Hematopoietic multipotent progenitor cell treated with erythropoietin and hydrocortisone succinate and interleukin-3 and kit ligand, for 15 days (in vitro differentiated cells): Measurements from ENCODE around the gene SLC7A11.

Experiments used
- DNase-seq: peaks from one replicate; pipeline ENCODE4 v3.0.0-alpha.2; 2015; ENCODE audit warnings: low spot score

The SLC7A11 gene

DNA sequence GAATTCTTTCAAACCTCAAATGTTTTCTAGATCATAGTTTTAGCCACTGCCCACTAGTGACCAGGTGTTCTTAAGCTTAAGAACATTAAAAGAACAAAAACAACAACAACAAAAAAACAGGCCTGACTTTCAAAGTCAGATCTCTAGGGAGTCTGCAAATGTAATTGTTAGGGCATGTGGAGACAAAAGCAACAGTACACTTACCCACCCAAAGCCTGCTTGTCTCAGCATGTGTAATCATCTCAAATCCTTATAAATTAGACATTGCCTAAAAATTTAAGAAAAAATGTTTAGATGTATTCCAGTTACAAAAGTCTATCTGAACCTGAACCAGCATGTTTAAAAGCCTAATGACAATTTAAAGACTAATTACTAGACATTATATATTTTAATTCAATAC, 79.9 kb downstream of the SLC7A11 start:
- no peak for DNase-seq

DNA sequence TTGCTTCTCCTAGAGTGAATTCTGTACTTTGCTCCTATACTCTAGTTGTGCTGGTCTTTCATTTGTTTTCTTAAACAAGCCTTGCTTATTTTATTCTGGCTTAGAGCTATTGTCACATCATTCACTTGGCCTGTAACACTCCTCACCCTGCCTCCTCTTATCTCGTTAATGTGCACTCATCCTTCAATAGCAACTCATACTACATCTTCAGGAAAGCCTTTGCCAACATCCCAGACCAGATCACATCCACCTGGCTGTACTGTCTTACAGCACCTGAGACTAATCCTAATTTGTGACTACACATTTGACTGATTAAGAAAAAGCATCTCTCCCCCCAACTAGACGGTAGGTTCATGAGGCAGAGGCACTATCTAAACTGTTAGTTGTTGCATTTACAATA, 80.8 kb downstream of the SLC7A11 start:
- DNase-seq: no peak

DNA sequence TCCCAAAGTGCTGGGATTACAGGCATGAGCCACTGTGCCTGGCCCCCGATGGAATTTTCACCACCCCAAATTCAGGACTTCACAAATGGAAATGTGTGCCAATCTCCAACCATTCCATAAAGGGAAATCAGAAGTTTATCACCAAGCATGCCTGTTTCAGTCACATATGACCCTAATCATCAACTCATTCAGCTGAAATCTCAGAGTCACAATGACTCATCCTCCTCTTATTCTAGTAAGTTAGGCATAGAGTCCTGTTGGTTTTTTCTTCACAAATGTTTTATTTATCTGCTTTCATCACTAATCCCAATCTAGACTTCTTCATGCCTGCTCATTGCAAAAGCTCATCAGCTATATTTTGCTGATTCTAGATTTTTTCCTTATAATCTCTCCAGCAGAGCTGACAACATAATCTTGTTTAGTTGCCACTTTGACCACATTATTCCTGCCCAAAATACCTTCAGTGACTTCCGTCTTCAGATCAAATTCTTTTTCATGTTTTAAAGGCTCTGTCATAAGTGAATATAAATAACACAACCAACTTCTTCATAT, 83.3 kb downstream of the SLC7A11 start:
- DNase-seq: no peak

DNA sequence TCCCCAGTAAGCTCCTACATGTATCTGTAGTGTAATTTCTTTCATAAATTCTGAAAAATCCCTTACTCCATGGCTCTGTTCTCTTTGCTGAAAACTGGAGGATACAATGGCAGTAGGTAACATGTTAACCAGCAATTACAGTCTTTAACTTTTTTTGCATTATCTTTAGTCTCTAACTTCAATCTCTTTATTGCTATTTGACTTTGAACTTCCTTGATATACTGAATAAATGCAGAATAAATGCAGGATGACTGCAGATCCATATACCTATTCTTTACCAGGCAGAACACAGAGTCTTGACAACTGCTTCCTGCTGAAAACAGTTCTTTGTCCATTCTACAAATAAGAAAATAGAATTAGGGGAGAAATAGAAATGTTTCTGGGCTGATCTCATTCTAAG, 101.3 kb downstream of the SLC7A11 start:
- no peak for DNase-seq

DNA sequence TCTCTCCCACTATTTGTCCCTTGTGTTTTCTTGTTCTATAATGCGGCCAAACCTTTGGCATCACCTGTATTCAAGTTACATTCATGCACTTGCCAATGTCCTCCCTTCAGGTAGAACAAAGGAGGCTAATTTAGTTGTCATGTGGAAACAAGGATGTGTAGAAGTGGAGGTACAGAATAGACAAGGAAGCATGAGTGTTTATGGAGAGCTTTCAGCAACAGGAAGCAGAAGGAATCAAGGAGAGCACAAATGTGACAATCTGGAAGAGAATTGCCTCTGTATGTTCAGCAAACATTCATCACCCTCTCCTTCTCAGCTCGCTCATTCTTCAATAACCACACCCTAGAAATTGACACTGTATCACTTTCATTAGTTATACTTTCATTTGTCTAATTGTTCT, 103.4 kb downstream of the SLC7A11 start:
- no peak for DNase-seq

DNA sequence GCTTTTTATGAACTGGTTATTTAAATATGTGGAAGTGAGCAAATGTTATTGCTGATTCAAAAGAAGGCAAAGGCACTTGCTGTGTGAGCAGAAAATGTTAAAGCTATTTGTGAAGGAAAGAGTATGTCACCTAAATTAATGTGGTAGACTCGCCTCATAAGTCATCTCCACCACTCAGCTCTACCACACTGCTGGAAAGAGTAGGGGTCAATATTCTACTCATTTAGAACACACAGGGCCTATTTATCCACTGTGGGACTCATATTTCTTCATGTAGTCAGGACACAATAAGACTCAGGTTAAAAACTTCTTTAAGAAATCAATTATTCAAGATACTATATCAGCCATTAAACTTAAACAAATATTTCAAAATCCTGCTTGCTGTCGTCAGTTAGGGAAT, 106.5 kb downstream of the SLC7A11 start:
- no peak for DNase-seq

DNA sequence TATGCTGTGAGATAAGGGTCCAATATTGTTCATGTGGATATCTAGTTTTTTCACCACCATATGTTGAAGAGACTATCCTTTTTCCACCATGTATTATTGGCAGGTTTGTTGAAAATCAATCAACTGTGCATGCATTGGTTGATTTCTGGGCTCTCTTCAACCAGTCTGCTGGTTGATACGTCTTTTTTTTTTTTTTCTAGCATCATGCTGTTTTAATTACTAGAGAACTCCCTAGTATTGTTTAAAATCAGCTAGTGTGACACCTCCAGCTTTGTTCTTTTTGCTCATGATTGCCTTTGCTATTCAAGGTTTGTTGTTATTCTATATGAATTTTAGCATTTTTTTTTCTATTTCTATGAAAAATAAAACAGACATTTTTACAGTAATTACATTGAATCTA, 123.9 kb downstream of the SLC7A11 start:
- no peak for DNase-seq

DNA sequence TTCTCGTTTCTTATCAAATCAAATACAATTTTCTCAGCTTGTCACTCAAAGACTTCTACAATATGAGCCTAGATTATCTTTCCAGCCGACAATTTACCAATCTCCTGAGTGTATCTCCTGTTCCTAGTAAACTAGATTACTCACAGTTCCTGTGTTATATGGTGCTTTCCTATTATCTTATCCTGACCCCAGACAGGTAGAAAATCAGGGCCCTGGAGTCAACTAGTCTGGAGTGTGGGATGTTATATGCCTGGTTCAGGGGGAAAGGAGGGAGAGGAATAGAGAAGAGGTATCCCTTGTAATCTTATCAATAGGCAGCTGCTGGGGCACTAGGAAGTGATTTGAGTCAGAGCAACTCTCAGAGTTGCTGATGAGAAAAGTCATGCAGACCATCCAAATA, 127.1 kb downstream of the SLC7A11 start:
- DNase-seq: no peak

DNA sequence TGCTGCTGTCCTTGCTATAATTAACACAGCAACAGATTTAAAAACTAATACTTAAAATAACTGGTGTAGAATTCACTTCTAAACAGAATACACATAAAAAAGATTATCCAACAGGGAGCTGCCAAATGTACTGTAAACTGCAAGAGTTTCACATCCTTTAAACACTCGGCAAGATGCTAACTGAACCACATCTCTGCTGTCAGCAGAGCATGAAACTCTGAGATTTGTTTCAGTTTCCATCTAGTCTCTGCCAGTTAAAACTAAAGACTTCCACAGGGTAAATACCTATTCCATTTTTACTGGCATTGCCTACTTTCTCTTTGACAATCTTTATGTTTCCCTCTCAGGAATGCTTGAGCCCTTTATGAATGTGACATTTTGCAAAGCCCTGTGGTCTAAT, 127.7 kb downstream of the SLC7A11 start:
- DNase-seq: no peak
